Stomach (tissue), 9 donors: ENCODE data around the gene KRTAP6-1. TPM values are rescaled to one million over a fixed set of nuclear protein-coding genes. Genes with fewer than 3 reads are reported as not detected.
A peak's percentile ranks its signal among the peaks of the same experiment; 100 is the strongest.

Experiments used
- DNase-seq, 2 donors: peaks; one replicate each; pipeline versions ENCODE4 v3.0.0 to v3.0.0-alpha.2; 2013 to 2019
- H3K27ac ChIP-seq, 5 donors: fragments of 200-600 bp in 4 of 5; sonication (generic) in 4 of 5; one replicate each; pipeline ENCODE4 v1.5.1; 2013 to 2019; ENCODE audit warnings: mild to moderate bottlenecking in 1 of 5, moderate library complexity in 1 of 5
- H3K27me3 ChIP-seq, 3 donors: fragments of 200-600 bp; sonication (generic); one replicate each; pipeline ENCODE4 v1.5.1; 2017 to 2019; ENCODE audit warnings: mixed run types in 1 of 3
- H3K36me3 ChIP-seq, 4 donors: fragments of 200-600 bp; sonication (generic); 1 replicate in 3 of 4; 2 replicates in 1 of 4; pipeline ENCODE4 v1.5.1; 2016 to 2019
- H3K4me1 ChIP-seq, 4 donors: fragments of 200-600 bp; sonication (generic); one replicate each; pipeline ENCODE4 v1.5.1; 2016 to 2019
- H3K4me3 ChIP-seq, 4 donors: fragments of 200-600 bp; sonication (generic) in 3 of 4; one replicate each; pipeline ENCODE4 v1.5.1; 2016 to 2019; ENCODE audit warnings: mild to moderate bottlenecking in 1 of 4
- H3K9me3 ChIP-seq, 4 donors: fragments of 200-600 bp; sonication (generic); one replicate each; pipeline ENCODE4 v1.5.1; 2016 to 2019
- EP300 ChIP-seq: sonication (generic); formaldehyde crosslinking; IDR thresholded peaks from one replicate; pipeline ENCODE4 v1.6.1; 2017; ENCODE audit warnings: antibody characterized with exemption
- POLR2A ChIP-seq, 4 donors: fragments of 450-650 bp; IDR thresholded peaks; one replicate each; pipeline ENCODE4 v1.6.1; 2016; ENCODE audit warnings: antibody characterized with exemption in 4 of 4, control low read depth in 2 of 4, mild to moderate bottlenecking in 1 of 4, moderate library complexity in 1 of 4
- POLR2AphosphoS5 ChIP-seq, 3 donors: sonication (generic); formaldehyde crosslinking; IDR thresholded peaks; one replicate each; pipeline ENCODE4 v1.6.1; 2016; ENCODE audit warnings: antibody characterized with exemption in 3 of 3
- WGBS, 5 donors: extraction: QIAGEN DNeasy Blood & Tissue Kit in 3 of 5; methylation state at CpG; one replicate each; pipeline versions ENCODE4 v1.1.5 to v1.1.7; 2013 to 2018; 5-methylcytosine and 5-hydroxymethylcytosine counted together
- intact Hi-C: fragments of 100-400 bp; cut with DNase I; formaldehyde crosslinking; loops from one replicate; pipeline ENCODE4 v1.15.1; 2023; ENCODE audit warnings: low total_unique reads
- polyA plus RNA-seq, 3 donors: library from polyadenylated mRNA; stranded (reverse); fragments of 200-250 nt; gene quantifications; one replicate each; pipeline ENCODE4 v1.2.3, GENCODE V29; 2013
- total RNA-seq, 5 donors: library from RNA; depleted of rRNA; stranded (reverse); fragments of >200 nt; gene quantifications; one replicate each; pipeline versions ENCODE4 v1.1.0 to v1.2.3, GENCODE V29; 2014 to 2016
- TF ChIP-seq, protein P1 (sequence below), 7 experiments: fragments of 450-650 bp in 4 of 7; fragments of 200-600 bp in 3 of 7; sonication (generic) in 3 of 7; IDR thresholded peaks; one replicate each; pipeline ENCODE4 v1.5.1; 2016 to 2019; ENCODE audit warnings: antibody characterized with exemption in 7 of 7, control low read depth in 2 of 7, mild to moderate bottlenecking in 1 of 7
- donor health status: healthy with polysubstance abuse.
- donor health status: Bipolar disorder and iron deficiency.
- donor health status: healthy.

The KRTAP6-1 gene
- total and polyA plus RNA-seq, 8 donors = not detected

DNA sequence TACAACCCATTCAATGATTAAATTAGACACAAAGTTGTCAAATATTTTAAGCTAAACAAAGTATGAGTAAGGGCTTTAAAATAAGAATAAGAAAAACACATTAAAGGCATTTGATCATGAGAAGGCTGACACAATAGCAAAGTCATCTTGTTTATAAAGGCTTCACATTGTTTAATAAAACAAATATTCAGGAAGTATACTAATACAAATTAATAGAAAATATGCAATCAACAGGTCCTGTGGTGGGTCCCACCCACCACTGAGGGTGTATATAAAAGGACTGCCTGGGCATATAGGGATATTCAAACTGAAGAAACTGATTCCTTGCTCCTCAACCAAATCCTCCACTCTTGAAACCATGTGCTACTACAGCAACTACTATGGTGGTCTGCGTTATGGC lies 21.2 kb upstream of the KRTAP6-1 start, which contains the start of gene KRTAP20-2:
TSS of gene KRTAP20-2 (plus strand) at position 301 of the 400 bp plus-strand sequence. CDS start at position 359, 58 bp downstream.
- Histone ChIP-seq H3K27ac (no peak within 1 kb of the TSS), H3K36me3 (no peaks in the 10 kb centered on the region), H3K4me1 (no peaks in the 10 kb centered on the region), H3K9me3 (peaks cover 0 to 7% (median 4%) of the 10 kb centered on the region in 4 donors), H3K27me3 (no peaks in the 10 kb centered on the region), H3K4me3 (no peak within 1 kb of the TSS)
- no peak for DNase-seq
- WGBS, 5 donors = 86 to 100% (median 92%) methylated on average over 1 of the region's 1 CpG
- no peak for TF ChIP-seq POLR2A (IDR thresholded peaks at IDR 0.05)
- TF ChIP-seq EP300 = no peak
- TF ChIP-seq, protein P1, sequence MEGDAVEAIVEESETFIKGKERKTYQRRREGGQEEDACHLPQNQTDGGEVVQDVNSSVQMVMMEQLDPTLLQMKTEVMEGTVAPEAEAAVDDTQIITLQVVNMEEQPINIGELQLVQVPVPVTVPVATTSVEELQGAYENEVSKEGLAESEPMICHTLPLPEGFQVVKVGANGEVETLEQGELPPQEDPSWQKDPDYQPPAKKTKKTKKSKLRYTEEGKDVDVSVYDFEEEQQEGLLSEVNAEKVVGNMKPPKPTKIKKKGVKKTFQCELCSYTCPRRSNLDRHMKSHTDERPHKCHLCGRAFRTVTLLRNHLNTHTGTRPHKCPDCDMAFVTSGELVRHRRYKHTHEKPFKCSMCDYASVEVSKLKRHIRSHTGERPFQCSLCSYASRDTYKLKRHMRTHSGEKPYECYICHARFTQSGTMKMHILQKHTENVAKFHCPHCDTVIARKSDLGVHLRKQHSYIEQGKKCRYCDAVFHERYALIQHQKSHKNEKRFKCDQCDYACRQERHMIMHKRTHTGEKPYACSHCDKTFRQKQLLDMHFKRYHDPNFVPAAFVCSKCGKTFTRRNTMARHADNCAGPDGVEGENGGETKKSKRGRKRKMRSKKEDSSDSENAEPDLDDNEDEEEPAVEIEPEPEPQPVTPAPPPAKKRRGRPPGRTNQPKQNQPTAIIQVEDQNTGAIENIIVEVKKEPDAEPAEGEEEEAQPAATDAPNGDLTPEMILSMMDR (IDR thresholded peaks at IDR 0.05) = no peak
- TF ChIP-seq POLR2AphosphoS5 (IDR thresholded peaks at IDR 0.05) = no peak
- intact Hi-C loops = no loop called here

DNA sequence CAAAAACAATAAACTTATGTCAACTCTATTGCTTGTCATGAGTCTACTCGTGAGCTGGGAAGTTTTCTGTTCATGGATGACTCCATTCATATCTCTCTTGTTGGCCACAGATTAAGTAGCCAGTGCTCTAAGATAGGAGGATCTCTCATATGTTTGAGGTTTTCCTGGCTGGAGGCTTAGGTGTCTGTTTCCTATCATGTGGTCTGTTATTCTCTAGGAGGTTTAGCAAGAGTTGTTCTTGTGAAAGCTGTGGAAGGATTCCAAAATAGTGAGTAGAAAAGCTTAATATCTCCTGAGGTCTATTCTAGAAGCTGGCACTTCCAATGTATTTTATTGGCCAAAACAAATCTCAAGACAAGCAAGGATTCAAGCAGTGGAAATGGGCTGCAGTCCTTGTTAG lies 15.5 kb upstream of the KRTAP6-1 start:
- no peak for TF ChIP-seq POLR2AphosphoS5 (IDR thresholded peaks at IDR 0.05)
- TF ChIP-seq EP300 = no peak
- TF ChIP-seq POLR2A (IDR thresholded peaks at IDR 0.05) = no peak
- TF ChIP-seq, protein P1 (IDR thresholded peaks at IDR 0.05) = no peak
- no peak overlapping the region for H3K4me3 ChIP-seq
- H3K27ac ChIP-seq = no peak overlapping the region
- WGBS, 5 donors = 43 to 59% (median 56%) methylated on average over 1 of the region's 1 CpG
- no peaks in the 10 kb centered on the region for H3K4me1 ChIP-seq
- H3K36me3 ChIP-seq = no peaks in the 10 kb centered on the region
- intact Hi-C loops = no loop called here
- peaks cover 0 to 28% (median 14%) of the 10 kb centered on the region in 4 donors for H3K9me3 ChIP-seq
- no peaks in the 10 kb centered on the region for H3K27me3 ChIP-seq
- DNase-seq = peak in 1 of 2 donors; percentile 3

DNA sequence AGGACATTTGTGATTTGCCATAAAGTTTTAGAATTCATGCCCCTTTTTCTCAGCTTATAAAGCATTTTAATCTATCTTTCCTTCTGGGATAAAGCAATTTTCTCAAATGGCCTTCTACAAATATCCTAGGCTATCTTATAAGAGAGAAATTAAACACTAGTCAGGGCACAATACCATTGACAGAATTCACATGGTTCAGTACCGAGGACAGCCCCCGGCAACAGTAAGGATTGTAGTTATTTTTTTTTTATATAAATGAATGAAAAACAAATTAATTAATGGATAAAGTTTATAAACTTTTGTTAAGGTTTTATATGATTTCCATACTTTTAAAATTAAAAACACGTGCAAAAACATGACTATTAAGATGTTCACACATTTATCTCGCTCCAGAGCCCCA lies 14.4 kb upstream of the KRTAP6-1 start:
- Histone ChIP-seq H3K4me3 (no peak overlapping the region), H3K9me3 (peaks cover 0 to 31% (median 13%) of the 10 kb centered on the region in 4 donors), H3K36me3 (no peaks in the 10 kb centered on the region), H3K4me1 (no peaks in the 10 kb centered on the region), H3K27me3 (no peaks in the 10 kb centered on the region), H3K27ac (no peak overlapping the region)
- DNase-seq = no peak
- 67 to 86% (median 79%) methylated on average over 4 of the region's 4 CpGs for WGBS, 5 donors
- TF ChIP-seq EP300 (no peak), POLR2A (IDR thresholded peaks at IDR 0.05) (no peak), POLR2AphosphoS5 (IDR thresholded peaks at IDR 0.05) (no peak)
- TF ChIP-seq, protein P1 (IDR thresholded peaks at IDR 0.05) = no peak
- intact Hi-C loops = no loop called here

DNA sequence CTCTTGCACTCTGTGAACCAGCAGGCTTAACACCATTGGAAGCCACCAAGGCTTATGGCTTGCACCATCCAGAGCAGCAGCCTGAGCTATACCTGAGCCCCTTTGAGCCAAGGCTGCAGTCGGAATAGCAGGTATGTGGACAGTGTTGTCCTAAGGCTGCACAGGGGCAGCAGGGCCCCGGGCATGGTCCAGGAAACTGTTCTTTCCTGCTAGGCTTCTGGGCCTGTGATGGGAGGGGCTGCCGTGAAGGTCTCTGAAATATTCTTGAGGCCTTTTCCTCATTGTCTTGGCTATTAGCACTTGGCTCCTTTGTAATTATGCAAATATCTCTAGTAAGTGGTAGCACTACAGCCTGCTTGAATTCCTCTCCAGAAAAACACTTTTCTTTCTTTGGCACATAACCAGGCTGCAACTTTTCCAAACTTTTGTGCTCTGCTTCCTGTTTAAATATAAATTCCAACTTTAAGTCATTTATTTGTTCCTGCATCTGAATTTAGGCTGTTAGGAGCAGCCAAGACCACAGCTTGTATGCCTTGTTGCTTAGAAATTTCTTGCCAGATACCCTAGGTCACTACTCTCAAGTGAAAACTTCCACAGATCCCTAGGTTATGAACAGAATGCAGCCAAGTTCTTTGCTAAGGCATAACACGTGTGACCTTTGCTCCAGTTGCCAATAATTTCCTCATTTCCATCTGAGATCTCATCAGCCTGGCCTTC lies 11.9 kb upstream of the KRTAP6-1 start:
- H3K27me3 ChIP-seq = no peaks in the 10 kb centered on the region
- no peak for DNase-seq
- H3K4me1 ChIP-seq = no peaks in the 10 kb centered on the region
- WGBS, 5 donors = 57 to 70% (median 63%) methylated on average over 4 of the region's 4 CpGs
- H3K27ac ChIP-seq = no peak overlapping the region
- no peak overlapping the region for H3K4me3 ChIP-seq
- TF ChIP-seq POLR2AphosphoS5 (IDR thresholded peaks at IDR 0.05) (no peak), EP300 (no peak)
- H3K36me3 ChIP-seq = no peaks in the 10 kb centered on the region
- peaks cover 0 to 31% (median 12%) of the 10 kb centered on the region in 4 donors for H3K9me3 ChIP-seq
- intact Hi-C loops = no loop called here

DNA sequence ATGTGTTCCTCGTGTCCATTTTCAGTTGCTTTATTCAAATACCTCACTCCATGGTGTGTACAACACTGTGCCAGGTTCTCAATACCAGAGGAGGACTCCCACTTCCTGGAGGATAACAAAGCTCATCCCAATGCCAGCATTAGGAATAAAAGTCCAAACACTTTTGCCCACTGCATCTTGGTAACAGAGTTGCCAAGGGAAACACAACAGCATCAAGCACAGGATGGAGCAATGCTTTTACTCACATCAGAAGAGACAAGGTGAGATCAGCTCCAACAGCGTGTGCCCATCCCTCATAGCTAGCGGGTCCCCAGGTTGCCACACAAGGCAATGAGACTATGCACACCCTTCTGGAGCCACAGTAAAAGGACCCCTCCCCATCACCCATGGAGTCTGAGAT lies 9.6 kb upstream of the KRTAP6-1 start:
- Histone ChIP-seq H3K4me3 (no peak overlapping the region), H3K27ac (no peak overlapping the region), H3K4me1 (no peaks in the 10 kb centered on the region), H3K27me3 (no peaks in the 10 kb centered on the region), H3K36me3 (no peaks in the 10 kb centered on the region), H3K9me3 (peaks cover 0 to 28% (median 12%) of the 10 kb centered on the region in 4 donors)
- intact Hi-C loops = no loop called here
- TF ChIP-seq POLR2AphosphoS5 (IDR thresholded peaks at IDR 0.05) = no peak
- no peak for TF ChIP-seq POLR2A (IDR thresholded peaks at IDR 0.05)
- TF ChIP-seq, protein P1 (IDR thresholded peaks at IDR 0.05) = no peak
- TF ChIP-seq EP300 = no peak
- WGBS, 5 donors = 80 to 91% (median 87%) methylated on average over 3 of the region's 3 CpGs
- no peak for DNase-seq
